H1 (cell line): ENCODE results near the gene TMEM250. TPM values are rescaled to one million over a fixed set of nuclear protein-coding genes. Genes with fewer than 3 reads are reported as not detected.
A peak's percentile ranks its signal among the peaks of the same experiment; 100 is the strongest.

Experiments
- BACH1 ChIP-seq: IDR thresholded peaks from 2 replicates; pipeline ENCODE4 v1.6.1; 2012; ENCODE audit warnings: low read length, improper control_type of control experiment
- BRCA1 ChIP-seq: IDR thresholded peaks from 2 replicates; pipeline ENCODE4 v1.6.1; 2012; ENCODE audit warnings: low read depth, low read length, improper control_type of control experiment
- CBX5 ChIP-seq: fragments of 300-800, 300-1000 bp; sonication (generic); IDR thresholded peaks from 2 replicates; pipeline ENCODE4 v1.7.1; 2016; ENCODE audit warnings: antibody characterized with exemption, low read length, low read depth
- CEBPB ChIP-seq: IDR thresholded peaks from 2 replicates; pipeline ENCODE4 v1.6.1; 2012; ENCODE audit warnings: low read depth, low read length
- CREB1 ChIP-seq: IDR thresholded peaks from 2 replicates; pipeline ENCODE4 v1.6.1; 2012; ENCODE audit warnings: inconsistent platforms
- CTCF ChIP-seq, 3 experiments: IDR thresholded peaks; 1 replicate in 2 of 3; 2 replicates in 1 of 3; pipeline versions ENCODE4 v1.5.1 to v1.6.1; 2011; ENCODE audit warnings: low read length in 3 of 3, mild to moderate bottlenecking in 3 of 3, inconsistent platforms in 2 of 3, low read depth in 1 of 3, moderate library complexity in 1 of 3; ENCODE audit not compliant: insufficient read depth in 1 of 3; ENCODE audit errors: control extremely low read depth in 1 of 3
- E2F6 ChIP-seq: IDR thresholded peaks from 2 replicates; pipeline ENCODE4 v1.6.1; 2012; ENCODE audit warnings: inconsistent platforms
- EGR1 ChIP-seq: IDR thresholded peaks from 2 replicates; pipeline ENCODE4 v1.6.1; 2011; ENCODE audit warnings: low read depth, low read length, borderline replicate concordance
- EP300 ChIP-seq, 2 experiments: IDR thresholded peaks; 1 replicate in 1 of 2; 2 replicates in 1 of 2; pipeline ENCODE4 v1.6.1; 2011 to 2012; ENCODE audit warnings: low read depth in 2 of 2, low read length in 2 of 2, mild to moderate bottlenecking in 2 of 2, borderline replicate concordance in 1 of 2, inconsistent platforms in 1 of 2, moderate library complexity in 1 of 2
- GABPA ChIP-seq: IDR thresholded peaks from 2 replicates; pipeline ENCODE4 v1.6.1; 2011; ENCODE audit warnings: mild to moderate bottlenecking, low read length, moderate library complexity, borderline replicate concordance; ENCODE audit not compliant: insufficient read depth
- HDAC2 ChIP-seq, 2 experiments: fragments of 300-600 bp in 1 of 2; sonication (generic) in 1 of 2; IDR thresholded peaks; 2 replicates each; pipeline ENCODE4 v1.6.1; 2011 to 2012; ENCODE audit warnings: low read depth in 2 of 2, low read length in 2 of 2, mild to moderate bottlenecking in 2 of 2, moderate library complexity in 2 of 2, borderline replicate concordance in 1 of 2, inconsistent platforms in 1 of 2
- JUN ChIP-seq: IDR thresholded peaks from 2 replicates; pipeline ENCODE4 v1.6.1; 2011; ENCODE audit warnings: low read depth, mild to moderate bottlenecking, improper control_type of control experiment, low read length
- NANOG ChIP-seq: IDR thresholded peaks from 2 replicates; pipeline ENCODE4 v1.6.1; 2011; ENCODE audit warnings: low read length, low read depth, mild to moderate bottlenecking, inconsistent platforms; ENCODE audit not compliant: insufficient read depth, poor library complexity, severe bottlenecking
- NRF1 ChIP-seq: IDR thresholded peaks from 2 replicates; pipeline ENCODE4 v1.6.1; 2011; ENCODE audit warnings: mild to moderate bottlenecking, low read depth, low read length, improper control_type of control experiment
- RAD21 ChIP-seq, 2 experiments: IDR thresholded peaks in 1 of 2; conservative IDR thresholded peaks in 1 of 2; 2 replicates each; pipeline ENCODE4 v1.6.1; 2011; ENCODE audit warnings: low read depth in 2 of 2, low read length in 2 of 2, improper control_type of control experiment in 1 of 2, inconsistent platforms in 1 of 2, mild to moderate bottlenecking in 1 of 2, moderate library complexity in 1 of 2
- RFX5 ChIP-seq: IDR thresholded peaks from 2 replicates; pipeline ENCODE4 v1.6.1; 2011; ENCODE audit warnings: low read depth, low read length, improper control_type of control experiment, borderline replicate concordance
- SIN3A ChIP-seq, 2 experiments: IDR thresholded peaks in 1 of 2; conservative IDR thresholded peaks in 1 of 2; 2 replicates each; pipeline ENCODE4 v1.6.1; 2011 to 2012; ENCODE audit warnings: low read length in 2 of 2, improper control_type of control experiment in 1 of 2, low read depth in 1 of 2, mild to moderate bottlenecking in 1 of 2
- SIX5 ChIP-seq: IDR thresholded peaks from 2 replicates; pipeline ENCODE4 v1.6.1; 2011; ENCODE audit warnings: mild to moderate bottlenecking, low read depth, low read length
- TCF12 ChIP-seq: IDR thresholded peaks from 2 replicates; pipeline ENCODE4 v1.6.1; 2011; ENCODE audit warnings: low read depth, mild to moderate bottlenecking, low read length
- USF2 ChIP-seq: IDR thresholded peaks from 2 replicates; pipeline ENCODE4 v1.6.1; 2011; ENCODE audit warnings: low read length, improper control_type of control experiment
- polyA plus RNA-seq, 7 experiments: library from polyadenylated mRNA; depleted of rRNA in 3 of 7; stranded (reverse) in 5 of 7; unstranded in 2 of 7; fragments of >200 nt in 5 of 7; fragments of 200-250 nt in 2 of 7; gene quantifications; 1 replicate in 5 of 7; 2 replicates in 1 of 7; 4 replicates in 1 of 7; pipeline versions ENCODE4 v1.2.1 to v1.2.3, GENCODE V29; 2011 to 2013; ENCODE audit warnings: missing spikeins in 2 of 7, mixed read lengths in 2 of 7
- total RNA-seq: library from RNA; stranded (reverse); fragmentation: NEBNext Ultra II Directional; extraction: Animal tissue kit (Norgen Biotek cat#: 25700); gene quantifications from 2 replicates; pipeline ENCODE4 v1.2.1, GENCODE V29; 2021

TMEM250 gene
- total and polyA plus RNA-seq, 2 of the 8 experiments (the other 6 are each of a cell fraction or from before 2014, with no cell fraction given) = 22.3 to 34.9 TPM

- TF ChIP-seq JUN = no peak
- TF ChIP-seq BACH1 = no peak
- TF ChIP-seq EP300 (IDR thresholded peaks at IDR 0.05; ENCODE audit: borderline replicate concordance in 1 of 2, low read depth in 2 of 2, low read length in 2 of 2) = no peak
- peak; percentile 42; the same call in 1 of the 2 replicates for TF ChIP-seq CREB1
- no peak for TF ChIP-seq USF2
- no peak for TF ChIP-seq TCF12
- no peak for TF ChIP-seq NANOG
- no peak for TF ChIP-seq SIN3A (conservative IDR thresholded peaks at IDR 0.05 in 1 of 2, IDR thresholded peaks at IDR 0.05 in 1 of 2; ENCODE audit: low read depth in 1 of 2, low read length in 2 of 2)
- TF ChIP-seq HDAC2 (IDR thresholded peaks at IDR 0.05; ENCODE audit: borderline replicate concordance in 1 of 2, low read depth in 2 of 2, low read length in 2 of 2) = 0 out of 4 replicates have a peak, but pooled peaks of 1 of the 2 experiments have one; percentile 32
- no peak for TF ChIP-seq CBX5
- no peak for TF ChIP-seq EGR1
- no peak for TF ChIP-seq NRF1
- no peak for TF ChIP-seq CEBPB
- TF ChIP-seq E2F6 = no peak
- TF ChIP-seq CTCF (IDR thresholded peaks at IDR 0.05; ENCODE audit: control extremely low read depth in 1 of 3, insufficient read depth in 1 of 3, low read depth in 1 of 3, low read length in 3 of 3) = peak in 2 of 3 experiments; percentile 78 to 95; a peak in 3 of 4 replicates
- TF ChIP-seq GABPA = no peak
- TF ChIP-seq BRCA1 = no peak
- TF ChIP-seq SIX5 = no peak
- no peak for TF ChIP-seq RFX5
- peak; percentile 68 to 77 for TF ChIP-seq RAD21 (IDR thresholded peaks at IDR 0.05 in 1 of 2, conservative IDR thresholded peaks at IDR 0.05 in 1 of 2; ENCODE audit: low read depth in 2 of 2, low read length in 2 of 2)
Measured at GRCh38 chr9:136138566-136138965, 19.9 kb upstream of the TMEM250 start (continued).
